Stimulated activated CD8-positive, alpha-beta memory T cell treated with anti-CD3 and anti-CD28 coated beads, Interleukin-7, amount 100 ng/mL, for 4 hours (primary cell): Measurements from ENCODE around the gene CYTIP.
"Not testable (repeated sequence)": the region's sequence is repeated elsewhere in the genome, so short reads cannot be mapped to it uniquely, and the experiment has no call there.

Source experiments
- DNase-seq, 2 donors: peaks; one replicate each; pipeline ENCODE4 v3.0.0-alpha.2; 2020; ENCODE audit warnings: low read depth in 2 of 2

The CYTIP gene

GRCh38 chr2:157424374-157424773, 19.5 kb downstream of the CYTIP start:
- no peak for DNase-seq

GRCh38 chr2:157421964-157422363, 21.9 kb downstream of the CYTIP start:
- DNase-seq: no peak

- DNase-seq: no peak
These were observed 22.5 kb downstream of the CYTIP start for GRCh38 chr2:157421331-157421944.

GRCh38 chr2:157420771-157421323, 23.0 kb downstream of the CYTIP start:
- DNase-seq: no peak

GRCh38 chr2:157419031-157419575, 24.8 kb downstream of the CYTIP start:
- no peak for DNase-seq

GRCh38 chr2:157418239-157418641, 25.6 kb downstream of the CYTIP start:
- DNase-seq: no peak

GRCh38 chr2:157415591-157416101, 28.2 kb downstream of the CYTIP start:
- no peak for DNase-seq

GRCh38 chr2:157414050-157414449, 29.8 kb downstream of the CYTIP start:
- no peak for DNase-seq

- DNase-seq: peak; percentile 36 to 53
These were observed 30.4 kb downstream of the CYTIP start for GRCh38 chr2:157413326-157414035.

- no peak for DNase-seq
These were observed 32.1 kb downstream of the CYTIP start for GRCh38 chr2:157411624-157412336.

- not testable (repeated sequence) for DNase-seq
These were observed 38.5 kb downstream of the CYTIP start for GRCh38 chr2:157405398-157405797.

- peak; percentile 37 to 45 for DNase-seq
These were observed 39.5 kb downstream of the CYTIP start for GRCh38 chr2:157404363-157404762.

- DNase-seq: not testable (repeated sequence)
These were observed 40.9 kb downstream of the CYTIP start for GRCh38 chr2:157402801-157403485.

GRCh38 chr2:157395811-157396210, 48.1 kb downstream of the CYTIP start:
- no peak for DNase-seq

GRCh38 chr2:157394928-157395327, 49.0 kb downstream of the CYTIP start:
- no peak for DNase-seq

- DNase-seq: no peak
These were observed 50.5 kb downstream of the CYTIP start for GRCh38 chr2:157393348-157393747.

- no peak for DNase-seq
These were observed 55.1 kb downstream of the CYTIP start for GRCh38 chr2:157388827-157389226.

- no peak for DNase-seq
These were observed 57.1 kb downstream of the CYTIP start for GRCh38 chr2:157386747-157387146.

- DNase-seq: no peak
These were observed 57.6 kb downstream of the CYTIP start for GRCh38 chr2:157386247-157386646.

GRCh38 chr2:157377861-157378260, 66.0 kb downstream of the CYTIP start:
- DNase-seq: no peak

- no peak for DNase-seq
These were observed 67.8 kb downstream of the CYTIP start for GRCh38 chr2:157376041-157376440.
